Glutamatergic neuron (in vitro differentiated cells): ENCODE measurements around the gene ZNF212. TPM values are rescaled to one million over a fixed set of nuclear protein-coding genes. Genes with fewer than 3 reads are reported as not detected.
A peak's percentile ranks its signal among the peaks of the same experiment; 100 is the strongest.

Experiments
- DNase-seq: peaks from one replicate; pipeline ENCODE4 v3.0.0; 2022
- H3K27ac Mint-ChIP-seq: one replicate; pipeline ENCODE4 v1.8.0; 2020; ENCODE audit warnings: mild to moderate bottlenecking, mixed read lengths, inconsistent platforms; ENCODE audit not compliant: unreplicated experiment
- H3K27me3 Mint-ChIP-seq: one replicate; pipeline ENCODE4 v1.8.0; 2020; ENCODE audit warnings: mild to moderate bottlenecking, moderate library complexity, mixed read lengths, inconsistent platforms; ENCODE audit not compliant: unreplicated experiment
- H3K36me3 Mint-ChIP-seq: one replicate; pipeline ENCODE4 v1.8.0; 2020; ENCODE audit warnings: mild to moderate bottlenecking, mixed read lengths, inconsistent platforms; ENCODE audit not compliant: unreplicated experiment
- H3K4me1 Mint-ChIP-seq: one replicate; pipeline ENCODE4 v1.8.0; 2020; ENCODE audit warnings: mild to moderate bottlenecking, low read depth, mixed read lengths, inconsistent platforms; ENCODE audit not compliant: unreplicated experiment
- H3K4me3 Mint-ChIP-seq: one replicate; pipeline ENCODE4 v1.8.0; 2020; ENCODE audit warnings: mild to moderate bottlenecking, mixed read lengths, inconsistent platforms; ENCODE audit not compliant: unreplicated experiment
- H3K9me3 Mint-ChIP-seq: one replicate; pipeline ENCODE4 v1.8.0; 2020; ENCODE audit warnings: mild to moderate bottlenecking, moderate library complexity, mixed read lengths, inconsistent platforms; ENCODE audit not compliant: unreplicated experiment
- total RNA-seq: library from RNA; stranded (reverse); fragmentation: NEBNext Ultra II Directional; extraction: Animal tissue kit (Norgen Biotek cat#: 25700); gene quantifications from one replicate; pipeline ENCODE4 v1.2.1, GENCODE V29; 2021; ENCODE audit not compliant: unreplicated experiment
- TF ChIP-seq, protein P1 (sequence below): fragments of 200-600 bp; sonication (generic); IDR thresholded peaks from one replicate; pipeline ENCODE4 v1.5.0; 2021; ENCODE audit not compliant: partially characterized antibody, unreplicated experiment

Gene ZNF212
- total RNA-seq, 1 donor from 2014 or later = 13.2 TPM

DNA sequence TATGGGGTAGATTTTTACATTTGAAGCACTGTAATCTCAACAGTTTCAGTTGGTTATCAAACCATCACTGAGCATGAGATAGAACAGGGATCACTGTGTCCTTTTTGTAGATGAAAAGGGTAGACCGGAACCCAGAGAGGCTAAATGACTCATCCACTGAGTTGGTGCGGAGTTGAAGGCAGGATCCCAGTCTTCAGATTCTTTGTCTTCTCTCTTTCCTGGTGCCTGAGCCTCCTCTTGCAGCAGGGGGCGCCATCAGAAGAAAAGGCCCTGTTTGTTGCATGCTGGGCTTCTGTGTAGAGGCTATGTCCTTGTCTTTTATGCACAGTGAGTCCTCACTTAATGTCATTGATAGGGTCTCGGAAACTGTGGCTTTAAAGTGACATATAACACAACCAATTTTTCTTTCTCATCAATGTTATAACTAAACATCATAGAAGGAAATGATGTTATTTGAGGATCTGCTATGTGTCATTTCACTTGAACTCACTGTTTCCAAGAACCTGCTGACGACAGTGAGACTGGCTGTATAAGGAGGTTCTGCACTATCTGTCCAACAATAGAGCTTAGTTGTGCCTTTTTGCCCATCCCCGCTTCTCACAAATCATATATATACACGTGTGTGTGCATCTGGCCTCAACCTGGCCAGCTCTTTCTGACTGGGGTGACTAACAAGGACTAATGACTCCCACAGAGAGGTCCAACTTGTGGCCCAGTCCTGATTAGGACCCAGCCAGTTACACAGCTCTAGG lies 29.8 kb upstream of the ZNF212 start:
- H3K27me3 Mint-ChIP-seq = peaks cover 2% of the 10 kb centered on the region
- peaks cover 5% of the 10 kb centered on the region for H3K36me3 Mint-ChIP-seq
- peak overlapping the region; percentile 39 for H3K4me3 Mint-ChIP-seq
- peak overlapping the region; percentile 65 for H3K27ac Mint-ChIP-seq
- peak; percentile 87 for DNase-seq
- H3K4me1 Mint-ChIP-seq = no peaks in the 10 kb centered on the region
- TF ChIP-seq, protein P1, sequence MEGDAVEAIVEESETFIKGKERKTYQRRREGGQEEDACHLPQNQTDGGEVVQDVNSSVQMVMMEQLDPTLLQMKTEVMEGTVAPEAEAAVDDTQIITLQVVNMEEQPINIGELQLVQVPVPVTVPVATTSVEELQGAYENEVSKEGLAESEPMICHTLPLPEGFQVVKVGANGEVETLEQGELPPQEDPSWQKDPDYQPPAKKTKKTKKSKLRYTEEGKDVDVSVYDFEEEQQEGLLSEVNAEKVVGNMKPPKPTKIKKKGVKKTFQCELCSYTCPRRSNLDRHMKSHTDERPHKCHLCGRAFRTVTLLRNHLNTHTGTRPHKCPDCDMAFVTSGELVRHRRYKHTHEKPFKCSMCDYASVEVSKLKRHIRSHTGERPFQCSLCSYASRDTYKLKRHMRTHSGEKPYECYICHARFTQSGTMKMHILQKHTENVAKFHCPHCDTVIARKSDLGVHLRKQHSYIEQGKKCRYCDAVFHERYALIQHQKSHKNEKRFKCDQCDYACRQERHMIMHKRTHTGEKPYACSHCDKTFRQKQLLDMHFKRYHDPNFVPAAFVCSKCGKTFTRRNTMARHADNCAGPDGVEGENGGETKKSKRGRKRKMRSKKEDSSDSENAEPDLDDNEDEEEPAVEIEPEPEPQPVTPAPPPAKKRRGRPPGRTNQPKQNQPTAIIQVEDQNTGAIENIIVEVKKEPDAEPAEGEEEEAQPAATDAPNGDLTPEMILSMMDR = peak; percentile 78
- H3K9me3 Mint-ChIP-seq = peaks cover 2% of the 10 kb centered on the region

DNA sequence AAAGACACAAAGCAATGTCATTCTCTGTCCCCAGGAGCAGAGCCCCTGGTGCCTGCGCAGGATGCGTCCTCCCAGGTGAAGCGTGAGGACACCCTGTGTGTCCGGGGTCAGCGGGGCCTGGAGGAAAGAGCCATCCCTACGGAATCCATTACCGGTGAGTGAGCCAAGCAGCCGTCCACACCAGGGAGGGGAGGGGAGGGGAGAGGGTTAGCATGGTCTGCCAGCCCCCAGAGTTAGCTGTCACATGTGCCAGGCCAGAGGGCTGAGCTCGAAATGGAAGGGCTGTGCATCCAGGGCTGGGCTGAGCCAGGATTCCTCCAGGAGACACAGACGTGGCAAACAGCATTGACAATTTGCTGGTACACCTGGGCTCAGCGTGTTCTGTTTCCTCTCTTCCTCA lies 28.9 kb upstream of the ZNF212 start:
- TF ChIP-seq, protein P1 = no peak
- Mint-ChIP-seq H3K4me1 (no peaks in the 10 kb centered on the region), H3K4me3 (no peak overlapping the region), H3K9me3 (peaks cover 2% of the 10 kb centered on the region), H3K27ac (no peak overlapping the region), H3K36me3 (peaks cover 3% of the 10 kb centered on the region), H3K27me3 (peaks cover 2% of the 10 kb centered on the region)
- no peak for DNase-seq

DNA sequence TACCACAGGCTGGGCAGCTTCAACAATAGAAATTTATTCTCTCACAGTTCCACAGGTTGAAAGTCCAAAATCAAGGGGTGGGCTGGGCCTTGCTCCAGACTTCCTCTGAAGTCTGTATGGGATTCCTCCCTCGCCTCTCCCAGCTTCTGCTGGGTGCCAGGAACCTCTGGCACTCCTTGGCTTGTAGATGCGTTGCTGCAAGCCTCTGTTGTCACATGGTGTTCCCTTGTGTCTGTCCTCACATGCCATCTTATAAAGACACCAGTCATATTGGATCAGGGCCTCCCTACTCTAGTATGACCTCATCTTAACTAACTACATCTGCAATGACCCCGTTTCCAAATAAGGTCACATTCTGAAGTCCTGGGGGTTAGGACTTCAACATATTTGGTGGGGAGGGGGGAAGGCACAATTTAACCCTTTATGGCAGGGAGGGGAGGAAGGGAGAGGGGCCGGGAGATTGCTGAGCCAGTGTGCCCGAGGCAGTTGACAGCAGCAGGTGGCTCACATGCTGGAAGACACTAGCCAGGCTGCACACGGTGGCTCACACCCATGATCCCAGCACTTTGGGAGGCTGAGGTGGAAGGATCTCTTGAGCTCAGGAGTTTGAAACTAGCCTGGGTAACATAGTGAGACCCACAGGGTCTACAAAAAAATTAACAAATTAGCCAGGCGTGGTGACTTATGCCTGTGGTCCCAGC lies 25.3 kb upstream of the ZNF212 start:
- TF ChIP-seq, protein P1 = no peak
- Mint-ChIP-seq H3K36me3 (peaks cover 1% of the 10 kb centered on the region), H3K4me3 (no peak overlapping the region), H3K9me3 (no peaks in the 10 kb centered on the region), H3K4me1 (no peaks in the 10 kb centered on the region), H3K27me3 (peaks cover 2% of the 10 kb centered on the region), H3K27ac (no peak overlapping the region)
- DNase-seq = no peak

DNA sequence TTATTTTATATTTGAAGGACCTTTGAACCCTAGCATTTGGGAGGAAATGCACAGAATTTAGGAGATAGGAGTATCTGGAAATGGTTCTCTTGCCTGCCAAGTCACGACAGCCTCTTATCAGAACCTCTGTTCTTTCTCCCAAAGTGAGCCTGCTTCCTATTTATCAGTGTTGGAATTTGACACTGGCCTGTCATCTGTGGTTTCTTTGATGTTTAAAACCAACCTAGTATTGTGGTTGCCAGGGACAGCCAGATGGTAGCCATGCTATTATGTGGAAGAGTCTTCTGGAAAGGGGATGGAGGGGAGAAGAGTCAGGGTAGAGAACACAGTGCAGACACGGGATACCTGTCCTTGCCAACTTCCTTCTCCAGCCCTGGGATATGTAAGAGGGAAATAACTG lies 23.0 kb upstream of the ZNF212 start:
- H3K9me3 Mint-ChIP-seq = no peaks in the 10 kb centered on the region
- TF ChIP-seq, protein P1 = no peak
- no peak overlapping the region for H3K4me3 Mint-ChIP-seq
- no peaks in the 10 kb centered on the region for H3K4me1 Mint-ChIP-seq
- H3K27ac Mint-ChIP-seq = no peak overlapping the region
- no peak for DNase-seq
- peaks cover 5% of the 10 kb centered on the region for H3K27me3 Mint-ChIP-seq
- H3K36me3 Mint-ChIP-seq = peaks cover 4% of the 10 kb centered on the region

DNA sequence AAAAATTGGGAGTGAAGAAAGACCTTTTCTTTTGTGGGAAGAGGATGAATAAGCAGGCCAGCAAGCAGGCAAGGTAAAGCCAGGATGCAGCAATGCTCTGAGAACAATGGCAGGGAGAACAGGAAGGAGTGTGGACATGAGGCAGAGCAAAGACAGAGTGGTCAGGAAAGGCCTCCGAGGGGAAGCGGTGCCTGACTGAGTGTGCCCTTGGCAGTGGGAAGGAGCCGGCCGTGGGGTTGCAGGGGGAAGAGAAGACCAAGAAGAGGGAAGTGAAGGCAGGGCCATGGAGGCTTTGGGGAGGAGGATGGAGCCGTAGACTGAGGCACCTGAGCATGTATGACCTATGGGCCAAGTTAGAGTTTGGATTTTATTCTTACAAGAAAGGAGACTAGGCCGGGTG lies 21.9 kb upstream of the ZNF212 start:
- DNase-seq = no peak
- H3K27me3 Mint-ChIP-seq = peaks cover 5% of the 10 kb centered on the region
- no peaks in the 10 kb centered on the region for H3K4me1 Mint-ChIP-seq
- TF ChIP-seq, protein P1 = no peak
- no peaks in the 10 kb centered on the region for H3K9me3 Mint-ChIP-seq
- no peak overlapping the region for H3K27ac Mint-ChIP-seq
- H3K4me3 Mint-ChIP-seq = no peak overlapping the region
- H3K36me3 Mint-ChIP-seq = peaks cover 4% of the 10 kb centered on the region
